H9 (cell line): ENCODE results near the gene FOXN1. TPM values are rescaled to one million over a fixed set of nuclear protein-coding genes. Genes with fewer than 3 reads are reported as not detected.

Experiments used
- DNase-seq: peaks from one replicate; pipeline ENCODE4 v3.0.0-alpha.2; 2017
- H2AFZ ChIP-seq: one replicate; pipeline ENCODE4 v1.6.1; 2013; ENCODE audit warnings: mild to moderate bottlenecking, low read length, control low read depth, moderate library complexity
- H2AK5ac ChIP-seq: 2 replicates; pipeline ENCODE4 v1.6.1; 2013; ENCODE audit warnings: low read length, control low read depth, mixed read lengths; ENCODE audit not compliant: insufficient read length
- H2BK120ac ChIP-seq: one replicate; pipeline ENCODE4 v1.6.1; 2013; ENCODE audit warnings: low read depth, mild to moderate bottlenecking, low read length, control low read depth, inconsistent platforms; ENCODE audit not compliant: poor library complexity, severe bottlenecking
- H2BK12ac ChIP-seq: 2 replicates; pipeline ENCODE4 v1.6.1; 2013; ENCODE audit warnings: low read length, control low read depth, mixed read lengths, low read depth; ENCODE audit not compliant: insufficient read length
- H2BK15ac ChIP-seq: 2 replicates; pipeline ENCODE4 v1.6.1; 2013; ENCODE audit warnings: low read depth, low read length, control low read depth
- H2BK20ac ChIP-seq: one replicate; pipeline ENCODE4 v1.6.1; 2013; ENCODE audit warnings: low read depth, mild to moderate bottlenecking, low read length, control low read depth, inconsistent platforms; ENCODE audit not compliant: poor library complexity, severe bottlenecking
- H2BK5ac ChIP-seq: 2 replicates; pipeline ENCODE4 v1.6.1; 2013; ENCODE audit warnings: low read length, control low read depth, mixed read lengths; ENCODE audit not compliant: insufficient read length
- H3K14ac ChIP-seq: 2 replicates; pipeline ENCODE4 v1.6.1; 2013; ENCODE audit warnings: low read length, control low read depth; ENCODE audit not compliant: insufficient read depth
- H3K18ac ChIP-seq: 2 replicates; pipeline ENCODE4 v1.6.1; 2013; ENCODE audit warnings: low read depth, mild to moderate bottlenecking, mixed read lengths, low read length, control low read depth; ENCODE audit not compliant: insufficient read length
- H3K23ac ChIP-seq: 2 replicates; pipeline ENCODE4 v1.6.1; 2013; ENCODE audit warnings: low read length, control low read depth, mixed read lengths, low read depth; ENCODE audit not compliant: insufficient read length
- H3K23me2 ChIP-seq: 2 replicates; pipeline ENCODE4 v1.6.1; 2013; ENCODE audit warnings: low read depth, mild to moderate bottlenecking, mixed read lengths, low read length, control low read depth; ENCODE audit not compliant: insufficient read length, poor library complexity, severe bottlenecking
- H3K27ac ChIP-seq: 2 replicates; pipeline ENCODE4 v1.5.1; 2013; ENCODE audit warnings: low read length, control low read depth, mixed read lengths, low read depth; ENCODE audit not compliant: insufficient read length
- H3K27me3 ChIP-seq: 2 replicates; pipeline ENCODE4 v1.6.1; 2013; ENCODE audit warnings: low read length, control low read depth, inconsistent platforms; ENCODE audit not compliant: insufficient read depth
- H3K4ac ChIP-seq: 2 replicates; pipeline ENCODE4 v1.6.1; 2013; ENCODE audit warnings: low read depth, mild to moderate bottlenecking, control low read depth, inconsistent platforms, low read length, moderate library complexity
- H3K4me1 ChIP-seq: 2 replicates; pipeline ENCODE4 v1.6.1; 2013; ENCODE audit warnings: low read length, control low read depth, inconsistent platforms; ENCODE audit not compliant: insufficient read depth
- H3K4me2 ChIP-seq: 2 replicates; pipeline ENCODE4 v1.6.1; 2013; ENCODE audit warnings: low read length, control low read depth, mixed read lengths; ENCODE audit not compliant: insufficient read length, insufficient read depth
- H3K56ac ChIP-seq: 2 replicates; pipeline ENCODE4 v1.6.1; 2013; ENCODE audit warnings: low read depth, mild to moderate bottlenecking, mixed read lengths, low read length, control low read depth; ENCODE audit not compliant: insufficient read length
- H3K79me1 ChIP-seq: 2 replicates; pipeline ENCODE4 v1.6.1; 2013; ENCODE audit warnings: low read depth, mild to moderate bottlenecking, moderate library complexity, low read length, control low read depth, inconsistent platforms; ENCODE audit not compliant: insufficient read depth, poor library complexity, severe bottlenecking
- H3K79me2 ChIP-seq: 2 replicates; pipeline ENCODE4 v1.6.1; 2013; ENCODE audit warnings: low read length, control low read depth, inconsistent platforms; ENCODE audit not compliant: insufficient read depth
- H3K9ac ChIP-seq: 2 replicates; pipeline ENCODE4 v1.6.1; 2013; ENCODE audit warnings: low read length, control low read depth, mixed read lengths; ENCODE audit not compliant: insufficient read length; ENCODE audit errors: extremely low read depth
- H3K9me3 ChIP-seq: one replicate; pipeline ENCODE4 v1.6.1; 2013; ENCODE audit warnings: low read depth, low read length, inconsistent platforms; ENCODE audit not compliant: control insufficient read depth
- H3T11ph ChIP-seq: one replicate; pipeline ENCODE4 v1.6.1; 2013; ENCODE audit warnings: mild to moderate bottlenecking, low read length, control low read depth, inconsistent platforms
- H4K20me1 ChIP-seq: one replicate; pipeline ENCODE4 v1.6.1; 2013; ENCODE audit not compliant: control insufficient read depth, insufficient read length, insufficient read depth
- H4K5ac ChIP-seq: 2 replicates; pipeline ENCODE4 v1.6.1; 2013; ENCODE audit warnings: low read depth, mild to moderate bottlenecking, mixed read lengths, low read length, control low read depth; ENCODE audit not compliant: insufficient read length
- H4K8ac ChIP-seq: replicated peaks from 2 replicates; pipeline ENCODE4 v1.6.1; 2013; ENCODE audit warnings: low read length, control low read depth, mixed read lengths, low read depth; ENCODE audit not compliant: insufficient read length
- H4K91ac ChIP-seq: 2 replicates; pipeline ENCODE4 v1.6.1; 2013; ENCODE audit warnings: low read depth, mild to moderate bottlenecking, moderate library complexity, mixed read lengths, low read length, control low read depth; ENCODE audit not compliant: insufficient read length
- H3K27ac Mint-ChIP-seq, 3 experiments: 2 replicates in 2 of 3; 3 replicates in 1 of 3; pipeline ENCODE4 v1.8.0; 2020 to 2021; ENCODE audit warnings: mixed read lengths in 3 of 3, mild to moderate bottlenecking in 1 of 3, moderate library complexity in 1 of 3
- H3K27me3 Mint-ChIP-seq: 2 replicates; pipeline ENCODE4 v1.8.0; 2021; ENCODE audit warnings: low read depth, mild to moderate bottlenecking, moderate library complexity, mixed read lengths
- H3K36me3 Mint-ChIP-seq, 3 experiments: 2 replicates in 2 of 3; 3 replicates in 1 of 3; pipeline ENCODE4 v1.8.0; 2020 to 2021; ENCODE audit warnings: low read depth in 3 of 3, mixed read lengths in 3 of 3; ENCODE audit not compliant: insufficient read depth in 1 of 3
- H3K4me1 Mint-ChIP-seq, 2 experiments: 2 replicates each; pipeline ENCODE4 v1.8.0; 2020; ENCODE audit warnings: mixed read lengths in 2 of 2
- H3K4me3 Mint-ChIP-seq, 2 experiments: 2 replicates in 1 of 2; 3 replicates in 1 of 2; pipeline ENCODE4 v1.8.0; 2020 to 2021; ENCODE audit warnings: mild to moderate bottlenecking in 2 of 2, mixed read lengths in 2 of 2, moderate library complexity in 1 of 2
- H3K9me3 Mint-ChIP-seq, 2 experiments: 2 replicates in 1 of 2; 3 replicates in 1 of 2; pipeline ENCODE4 v1.8.0; 2020; ENCODE audit warnings: mild to moderate bottlenecking in 2 of 2, mixed read lengths in 2 of 2, moderate library complexity in 1 of 2
- WGBS: extraction: QIAGEN DNeasy Blood & Tissue Kit; methylation state at CpG from one replicate; pipeline ENCODE4 v1.1.7; 2013; ENCODE audit warnings: missing lambda C conversion rate, low lambda C conversion rate, mixed read lengths; ENCODE audit not compliant: insufficient read length; ENCODE audit errors: extremely low coverage; 5-methylcytosine and 5-hydroxymethylcytosine counted together
- total RNA-seq: library from RNA; stranded (reverse); gene quantifications from 2 replicates; pipeline ENCODE4 v1.2.1, GENCODE V29; 2021
- TF ChIP-seq, protein P1 (sequence below): fragments of 200-600 bp; sonication (generic); conservative IDR thresholded peaks from 3 replicates; pipeline ENCODE4 v1.8.0; 2021; ENCODE audit warnings: antibody characterized with exemption, mild to moderate bottlenecking

The FOXN1 gene
- total RNA-seq, 1 experiment from 2014 or later, result not detected

- no peak overlapping the region for H3K56ac ChIP-seq
- no peak overlapping the region for H3K4me3 Mint-ChIP-seq
- H2BK12ac ChIP-seq, result no peak overlapping the region
- no peaks in the 10 kb centered on the region for H4K20me1 ChIP-seq
- no peak overlapping the region for H2BK120ac ChIP-seq
- H3K9ac ChIP-seq, result no peak overlapping the region
- H3K36me3 Mint-ChIP-seq, result no peaks in the 10 kb centered on the region
- H2BK20ac ChIP-seq, result no peak overlapping the region
- no peak overlapping the region for H3K4me2 ChIP-seq
- no peak overlapping the region for H2BK5ac ChIP-seq
- H3K27ac ChIP-seq, result no peak overlapping the region
- H4K8ac ChIP-seq, result no peak overlapping the region
- H3K9me3 Mint-ChIP-seq, result no peaks in the 10 kb centered on the region
- H3K14ac ChIP-seq, result no peak overlapping the region
- no peak overlapping the region for H3K18ac ChIP-seq
- peaks cover 12% of the 10 kb centered on the region for H3K27me3 Mint-ChIP-seq
- TF ChIP-seq, protein P1, sequence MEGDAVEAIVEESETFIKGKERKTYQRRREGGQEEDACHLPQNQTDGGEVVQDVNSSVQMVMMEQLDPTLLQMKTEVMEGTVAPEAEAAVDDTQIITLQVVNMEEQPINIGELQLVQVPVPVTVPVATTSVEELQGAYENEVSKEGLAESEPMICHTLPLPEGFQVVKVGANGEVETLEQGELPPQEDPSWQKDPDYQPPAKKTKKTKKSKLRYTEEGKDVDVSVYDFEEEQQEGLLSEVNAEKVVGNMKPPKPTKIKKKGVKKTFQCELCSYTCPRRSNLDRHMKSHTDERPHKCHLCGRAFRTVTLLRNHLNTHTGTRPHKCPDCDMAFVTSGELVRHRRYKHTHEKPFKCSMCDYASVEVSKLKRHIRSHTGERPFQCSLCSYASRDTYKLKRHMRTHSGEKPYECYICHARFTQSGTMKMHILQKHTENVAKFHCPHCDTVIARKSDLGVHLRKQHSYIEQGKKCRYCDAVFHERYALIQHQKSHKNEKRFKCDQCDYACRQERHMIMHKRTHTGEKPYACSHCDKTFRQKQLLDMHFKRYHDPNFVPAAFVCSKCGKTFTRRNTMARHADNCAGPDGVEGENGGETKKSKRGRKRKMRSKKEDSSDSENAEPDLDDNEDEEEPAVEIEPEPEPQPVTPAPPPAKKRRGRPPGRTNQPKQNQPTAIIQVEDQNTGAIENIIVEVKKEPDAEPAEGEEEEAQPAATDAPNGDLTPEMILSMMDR, result no peak
- WGBS, result no CpG with 5 or more reads among the region's 7 CpGs
- no peaks in the 10 kb centered on the region; the same call in 1 of the 2 replicates for H3K4me1 ChIP-seq
- no peak overlapping the region for H2AFZ ChIP-seq
- H3K4ac ChIP-seq, result no peak overlapping the region
- H4K5ac ChIP-seq, result no peak overlapping the region
- peak; percentile 27 for DNase-seq
- no peaks in the 10 kb centered on the region for H3K79me1 ChIP-seq
- no peak overlapping the region for H2BK15ac ChIP-seq
- no peaks in the 10 kb centered on the region for H3K23me2 ChIP-seq
- no peak overlapping the region for H4K91ac ChIP-seq
- peaks cover 7 to 18% of the 10 kb centered on the region in 2 experiments for H3K4me1 Mint-ChIP-seq
- no peaks in the 10 kb centered on the region for H3K79me2 ChIP-seq
- H3T11ph ChIP-seq, result no peak overlapping the region
- no peak overlapping the region for H2AK5ac ChIP-seq
- H3K23ac ChIP-seq, result no peak overlapping the region
- H3K27me3 ChIP-seq, result no peaks in the 10 kb centered on the region; the same call in 1 of the 2 replicates
- no peaks in the 10 kb centered on the region for H3K9me3 ChIP-seq
- H3K27ac Mint-ChIP-seq, result no peak overlapping the region; a peak in 1 of 7 replicates
Observed at GRCh38 chr17:28474111-28474531, 32.0 kb upstream of the FOXN1 start.
